SU-DHL-6 (cell line): Measurements from ENCODE around the gene KCTD7.
"Not testable (repeated sequence)": the region's sequence is repeated elsewhere in the genome, so short reads cannot be mapped to it uniquely, and the experiment has no call there.

Experiments used
- CTCF ChIP-seq: fragments of 200-600 bp; sonication (generic); IDR thresholded peaks from one replicate; pipeline ENCODE4 v1.5.1; 2017; ENCODE audit warnings: antibody characterized with exemption, mild to moderate bottlenecking, low read length, moderate library complexity; ENCODE audit not compliant: insufficient read depth, poor library complexity, severe bottlenecking
- EZH2phosphoT487 ChIP-seq: fragments of 200-600 bp; sonication (generic), shearing (Covaris generic); conservative IDR thresholded peaks from 2 replicates; pipeline ENCODE4 v1.6.1; 2018; ENCODE audit warnings: mild to moderate bottlenecking, antibody characterized with exemption, low read length, moderate library complexity, mixed read lengths

DNA sequence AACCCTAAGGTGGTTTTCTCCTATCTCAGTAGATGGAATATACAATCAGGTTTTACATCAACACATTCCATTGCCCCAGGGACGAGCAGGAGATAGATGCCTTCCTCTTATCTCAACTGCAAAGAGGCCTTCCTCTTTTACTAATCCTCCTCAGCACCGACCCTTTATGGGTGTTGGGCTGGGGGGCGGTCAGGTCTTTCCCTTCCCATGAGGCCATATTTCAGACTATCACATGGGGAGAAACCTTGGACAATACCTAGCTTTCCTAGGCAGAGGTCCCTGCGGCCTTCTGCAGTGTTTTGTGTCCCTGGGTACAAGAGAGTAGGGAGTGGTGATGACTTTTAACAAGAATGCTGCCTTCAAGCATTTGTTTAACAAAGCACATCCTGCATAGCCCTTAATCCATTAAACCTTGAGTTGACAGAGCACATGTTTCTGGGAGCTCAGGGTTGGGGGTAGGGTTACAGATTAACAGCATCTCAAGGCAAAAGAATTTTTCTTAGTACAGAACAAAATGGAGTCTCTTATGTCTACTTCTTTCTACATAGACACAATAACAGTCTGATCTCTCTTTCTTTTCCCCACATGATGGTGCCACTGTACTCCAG lies 9.2 kb upstream of the KCTD7 start:
- not testable (repeated sequence) for TF ChIP-seq CTCF, EZH2phosphoT487
